GM12878 (cell line): ENCODE measurements around the gene ODF2L. TPM values are rescaled to one million over a fixed set of nuclear protein-coding genes. Genes with fewer than 3 reads are reported as not detected.

ENCODE experiments used
- ATAC-seq: fragments of 200-7000 bp; cut with Tn5 transposase; 3 replicates; pipeline ENCODE4 v1.9.1; 2020; ENCODE audit warnings: mild to moderate bottlenecking, moderate library complexity
- BruUV-seq: library from RNA; stranded (reverse); fragments of 400-500 nt; replicated peaks from 2 replicates; lab custom pipeline; 2021; lab: Mats Ljungman, UMichigan
- CTCF ChIA-PET: fragments of 300-600 bp; sonication (Branson Sonifier 250); formaldehyde crosslinking; extraction: SDS; loops from one replicate; lab custom pipeline; 2021; ENCODE audit warnings: inconsistent platforms; lab: Yijun Ruan, JAX
- POLR2A ChIA-PET: fragments of 350-600 bp; formaldehyde crosslinking; extraction: SDS; loops from one replicate; lab custom pipeline; 2021; ENCODE audit warnings: inconsistent platforms; lab: Charles Lee
- RAD21 ChIA-PET: fragments of 300-600 bp; sonication (Branson Sonifier 250); formaldehyde crosslinking; loops from one replicate; lab custom pipeline; 2023; ENCODE audit warnings: antibody characterized with exemption; ENCODE audit not compliant: unreplicated experiment; lab: Charles Lee
- SMC1A ChIA-PET: fragments of 300-600 bp; sonication (Branson Sonifier 250); formaldehyde crosslinking; loops from one replicate; lab custom pipeline; 2023; ENCODE audit not compliant: unreplicated experiment, uncharacterized antibody; lab: Charles Lee
- DNase-seq: peaks from one replicate; pipeline ENCODE4 v3.0.0-alpha.2; 2011; ENCODE audit warnings: low read depth, low spot score
- FAIRE-seq: peaks from 3 replicates; lab custom pipeline; 2011; peaks lifted over from hg19 to GRCh38; lab: Jason Lieb, UNC
- H2AFZ ChIP-seq: 2 replicates; pipeline ENCODE4 v1.6.0; 2011; ENCODE audit warnings: low read depth, low read length, control low read depth; ENCODE audit not compliant: control insufficient read depth
- H3K27ac ChIP-seq: 2 replicates; pipeline ENCODE4 v1.5.1; 2011; ENCODE audit warnings: control low read depth; ENCODE audit not compliant: control insufficient read depth, insufficient read depth
- H3K27me3 ChIP-seq, 2 experiments: replicated peaks in 1 of 2; 2 replicates each; pipeline versions ENCODE4 v1.6.0 to v1.6.1; 2011; ENCODE audit warnings: low read length in 1 of 2; ENCODE audit not compliant: control insufficient read depth in 2 of 2, insufficient read depth in 2 of 2
- H3K36me3 ChIP-seq, 2 experiments: 2 replicates each; pipeline ENCODE4 v1.5.1; 2011; ENCODE audit warnings: low read length in 1 of 2; ENCODE audit not compliant: control insufficient read depth in 2 of 2, insufficient read depth in 2 of 2
- H3K4me1 ChIP-seq: 2 replicates; pipeline ENCODE4 v1.6.1; 2011; ENCODE audit warnings: mild to moderate bottlenecking, low read length, moderate library complexity, mixed read lengths; ENCODE audit not compliant: control insufficient read depth, insufficient read depth
- H3K4me2 ChIP-seq: 2 replicates; pipeline ENCODE4 v1.6.0; 2011; ENCODE audit warnings: control low read depth; ENCODE audit not compliant: control insufficient read depth, insufficient read depth
- H3K4me3 ChIP-seq: fragments of 200-600 bp; sonication (generic); 2 replicates; pipeline ENCODE4 v1.5.1; 2016
- H3K79me2 ChIP-seq: 2 replicates; pipeline ENCODE4 v1.6.0; 2011; ENCODE audit warnings: low read length; ENCODE audit not compliant: control insufficient read depth, insufficient read depth
- H3K9ac ChIP-seq: 2 replicates; pipeline ENCODE4 v1.8.0; 2011; ENCODE audit warnings: low read length, control low read depth, mixed read lengths; ENCODE audit not compliant: control insufficient read depth, insufficient read depth
- H3K9me3 ChIP-seq: replicated peaks from 3 replicates; pipeline ENCODE4 v1.5.1; 2011; ENCODE audit warnings: mild to moderate bottlenecking, low read length; ENCODE audit not compliant: control insufficient read depth, insufficient read depth
- H4K20me1 ChIP-seq: 2 replicates; pipeline ENCODE4 v1.6.0; 2011; ENCODE audit not compliant: control insufficient read depth, insufficient read depth
- BCL11A ChIP-seq: IDR thresholded peaks from 2 replicates; pipeline ENCODE4 v1.6.1; 2011; ENCODE audit warnings: low read depth, low read length
- CHD2 ChIP-seq: IDR thresholded peaks from 2 replicates; pipeline ENCODE4 v1.6.1; 2011; ENCODE audit warnings: low read depth, low read length, improper control_type of control experiment, borderline replicate concordance
- IRF4 ChIP-seq: IDR thresholded peaks from 2 replicates; pipeline ENCODE4 v1.6.1; 2011; ENCODE audit warnings: low read depth, low read length
- MTA3 ChIP-seq: IDR thresholded peaks from 2 replicates; pipeline ENCODE4 v1.6.1; 2012; ENCODE audit warnings: low read length, inconsistent platforms, borderline replicate concordance
- NFYA ChIP-seq: IDR thresholded peaks from 2 replicates; pipeline ENCODE4 v1.6.1; 2011; ENCODE audit warnings: low read depth, mild to moderate bottlenecking, low read length, improper control_type of control experiment, borderline replicate concordance
- RELA ChIP-seq: fragments of 450-650 bp; IDR thresholded peaks from 2 replicates; pipeline ENCODE4 v1.8.0; 2014; ENCODE audit warnings: borderline replicate concordance; ENCODE audit not compliant: partially characterized antibody
- SP1 ChIP-seq: IDR thresholded peaks from one replicate; pipeline ENCODE4 v1.6.1; 2011; ENCODE audit warnings: low read depth, low read length
- SPI1 ChIP-seq: IDR thresholded peaks from 2 replicates; pipeline ENCODE4 v1.6.1; 2011; ENCODE audit warnings: low read depth, mild to moderate bottlenecking, low read length, moderate library complexity, borderline replicate concordance; ENCODE audit not compliant: insufficient read depth
- YBX1 ChIP-seq: fragments of 450-650 bp; IDR thresholded peaks from 2 replicates; pipeline ENCODE4 v1.6.1; 2016; ENCODE audit warnings: antibody characterized with exemption
- ZNF384 ChIP-seq: IDR thresholded peaks from 2 replicates; pipeline ENCODE4 v1.6.1; 2012; ENCODE audit warnings: low read depth, mild to moderate bottlenecking, low read length, improper control_type of control experiment, borderline replicate concordance
- ZNF622 ChIP-seq: fragments of 450-650 bp; IDR thresholded peaks from 2 replicates; pipeline ENCODE4 v1.6.1; 2017; ENCODE audit warnings: mild to moderate bottlenecking, inconsistent platforms
- WGBS: methylation state at CpG from one replicate; pipeline ENCODE4 v1.1.6; 2016; ENCODE audit warnings: low lambda C conversion rate; ENCODE audit not compliant: insufficient replicate concordance, insufficient coverage; ENCODE audit errors: missing lambda C conversion rate; 5-methylcytosine and 5-hydroxymethylcytosine counted together
- in situ Hi-C: fragments of 300-500 bp; cut with MboI; formaldehyde crosslinking; loops from 9 replicates; pipeline ENCODE4 v1.14.3; 2018; ENCODE audit warnings: mixed read lengths
- intact Hi-C: fragments of 100-400 bp; cut with micrococcal nuclease; formaldehyde crosslinking; loops from one replicate; pipeline ENCODE4 v1.14.2; 2022; ENCODE audit not compliant: unreplicated experiment
- polyA plus RNA-seq, 11 experiments: library from polyadenylated mRNA; depleted of rRNA in 4 of 11; unstranded in 6 of 11; stranded (reverse) in 5 of 11; fragments of >200 nt; fragmentation: Nextera tagmentation in 4 of 11; fragmentation: Illumina TruSeq in 1 of 11; extraction: Ambion mirVana in 4 of 11; extraction: Trizol in 1 of 11; gene quantifications; 1 replicate in 1 of 11; 2 replicates in 10 of 11; pipeline versions ENCODE4 v1.2.1 to v1.2.3, GENCODE V29; 2011 to 2016; ENCODE audit warnings: inconsistent platforms in 2 of 11, missing spikeins in 2 of 11, low read depth in 1 of 11
- total RNA-seq, 4 experiments: library from RNA; depleted of rRNA in 3 of 4; stranded (reverse); fragments of >200 nt in 3 of 4; fragmentation: Illumina TruSeq in 1 of 4; extraction: Trizol in 1 of 4; gene quantifications; 2 replicates each; pipeline versions ENCODE4 v1.2.1 to v1.2.3, GENCODE V29; 2013 to 2021

The ODF2L gene
- total and polyA plus RNA-seq, 10 of the 15 experiments (the other 5 are each of a cell fraction or from before 2014, with no cell fraction given), result 10.4 to 29.5 (median 18.5) TPM

DNA sequence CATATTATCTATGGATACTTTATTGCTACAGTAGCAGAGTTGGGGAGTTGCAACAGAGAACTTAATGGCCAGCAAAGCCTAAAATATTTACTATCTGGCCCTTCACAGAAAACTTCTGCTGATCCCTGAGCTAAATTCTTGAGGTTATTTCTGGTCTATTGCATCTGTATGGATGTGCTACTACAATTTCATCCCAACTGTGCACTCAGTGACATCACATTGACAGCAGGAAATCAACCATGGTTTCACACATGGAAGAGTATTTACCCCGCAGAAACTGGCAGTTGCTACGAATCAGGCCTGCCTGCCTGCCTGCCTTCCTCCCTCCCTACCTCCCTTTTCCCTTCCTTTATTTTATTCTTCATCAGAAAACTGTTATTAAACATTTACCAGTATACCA lies 39.9 kb upstream of the ODF2L start:
- no peaks in the 10 kb centered on the region; a peak in 1 of 4 replicates for H3K27me3 ChIP-seq
- H3K79me2 ChIP-seq, result no peaks in the 10 kb centered on the region
- ATAC-seq (no peak), DNase-seq (no peak), FAIRE-seq (no peak)
- no peaks in the 10 kb centered on the region for H3K4me1 ChIP-seq
- ChIA-PET POLR2A (no interaction called here), RAD21 (no interaction called here), CTCF (interaction anchor here (0.6 to 1.1 kb wide), 3 partner anchors 11 to 64 kb away, joined by 3 read pairs; no protein-coding TSS in a partner anchor), SMC1A (interaction anchor here (1.0 kb wide), 1 partner anchor 12 kb away, joined by 4 read pairs; the partner anchor contains the start of gene CLCA2)
- H3K9me3 ChIP-seq, result no peaks in the 10 kb centered on the region
- no peaks in the 10 kb centered on the region for H4K20me1 ChIP-seq
- H3K4me3 ChIP-seq, result no peak overlapping the region
- intact Hi-C loops, result no loop called here
- no TSS peak for BruUV-seq
- no peak overlapping the region for H2AFZ ChIP-seq
- H3K4me2 ChIP-seq, result no peak overlapping the region
- H3K36me3 ChIP-seq, result no peaks in the 10 kb centered on the region
- 3% methylated on average over 2 of the region's 2 CpGs for WGBS
- no peak overlapping the region for H3K9ac ChIP-seq
- H3K27ac ChIP-seq, result no peak overlapping the region
- in situ Hi-C loops, result no loop called here
- TF ChIP-seq NFYA, result no peak
- no peak for TF ChIP-seq SPI1
- TF ChIP-seq YBX1, result no peak

DNA sequence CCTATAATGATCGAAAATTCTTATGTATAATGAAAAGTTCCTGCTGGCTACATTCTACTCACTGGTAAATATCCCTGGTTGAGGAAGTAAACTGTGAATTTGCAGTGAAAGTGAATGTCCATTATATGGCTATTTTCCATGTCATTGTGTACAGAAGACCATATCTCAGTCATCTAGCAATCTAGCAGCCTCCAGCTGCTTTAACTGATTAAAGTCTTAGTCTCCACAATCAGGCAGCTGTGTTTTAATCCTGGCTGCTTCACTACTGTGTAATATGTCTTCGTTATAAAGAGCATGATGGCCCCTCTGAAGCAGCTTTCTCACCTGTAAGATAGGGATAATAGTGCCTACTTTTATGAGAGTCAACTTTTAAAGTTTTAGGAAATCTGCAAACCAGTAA lies 39.2 kb upstream of the ODF2L start:
- Histone ChIP-seq H3K4me3 (no peak overlapping the region), H3K36me3 (no peaks in the 10 kb centered on the region), H3K4me1 (no peaks in the 10 kb centered on the region), H3K79me2 (no peaks in the 10 kb centered on the region), H2AFZ (no peak overlapping the region), H3K27me3 (no peaks in the 10 kb centered on the region; a peak in 1 of 4 replicates), H3K4me2 (no peak overlapping the region), H4K20me1 (no peaks in the 10 kb centered on the region), H3K9me3 (no peaks in the 10 kb centered on the region), H3K9ac (no peak overlapping the region), H3K27ac (no peak overlapping the region)
- BruUV-seq, result no TSS peak
- DNase-seq (no peak), ATAC-seq (no peak), FAIRE-seq (no peak)
- ChIA-PET SMC1A (interaction anchor here (1.0 kb wide), 1 partner anchor 11 kb away, joined by 4 read pairs; the partner anchor contains the start of gene CLCA2), CTCF (interaction anchor here (0.6 to 1.1 kb wide), 2 partner anchors 10 to 55 kb away, joined by 3 read pairs; no protein-coding TSS in a partner anchor), POLR2A (no interaction called here), RAD21 (no interaction called here)
- in situ Hi-C loops, result no loop called here
- 0% methylated on average over 2 of the region's 2 CpGs for WGBS
- intact Hi-C loops, result no loop called here
- no peak for TF ChIP-seq BCL11A
- no peak for TF ChIP-seq MTA3
- no peak for TF ChIP-seq IRF4
- TF ChIP-seq SP1, result no peak
- no peak for TF ChIP-seq ZNF622
- TF ChIP-seq ZNF384, result no peak
- no peak for TF ChIP-seq CHD2
- TF ChIP-seq RELA, result no peak
